COLO668 (cell line): ENCODE measurements around the gene OAS3.

Experiments
- DNase-seq: peaks from one replicate; lab custom pipeline; 2025; ENCODE audit not compliant: unreplicated experiment; lab: John Stamatoyannopoulos, UW

The OAS3 gene

DNA sequence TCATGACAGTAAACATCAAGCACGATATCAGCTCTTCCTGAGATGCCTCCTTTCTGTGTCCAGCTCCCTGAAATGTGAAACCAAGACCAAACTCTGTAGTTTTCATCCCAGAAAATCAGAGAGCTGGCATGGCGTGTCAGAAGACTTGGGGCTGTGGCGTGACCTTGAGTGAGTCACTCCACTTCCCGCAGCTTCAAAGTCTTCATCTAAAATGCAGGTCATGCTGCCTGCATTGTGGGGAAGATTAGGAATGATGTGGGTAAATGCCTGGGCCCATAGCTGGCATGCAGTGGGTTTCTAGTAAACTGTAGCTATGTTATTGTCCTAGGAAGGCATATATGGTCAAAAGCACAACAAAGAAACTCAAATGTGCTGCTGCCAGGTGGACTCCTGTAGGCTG lies 68.9 kb downstream of the OAS3 start:
- no peak for DNase-seq

DNA sequence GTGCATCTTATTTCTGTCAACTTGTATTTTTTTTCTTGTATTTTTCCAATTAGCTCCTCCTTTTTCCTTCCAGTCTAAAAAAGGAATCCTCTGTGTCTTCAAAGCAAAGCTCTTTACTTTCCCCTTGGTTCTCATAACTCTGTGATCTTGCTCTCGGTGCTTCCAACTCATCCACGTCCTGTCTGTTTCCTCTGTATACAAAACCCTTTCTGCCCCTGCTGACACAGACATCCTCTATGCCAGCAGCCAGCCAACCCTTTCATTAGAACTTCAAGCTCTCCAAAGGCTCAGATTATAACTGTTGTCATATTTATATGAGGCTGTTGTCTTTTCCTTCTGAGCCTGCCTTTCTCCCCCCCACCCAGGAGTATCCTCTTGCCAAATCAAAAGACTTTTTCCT lies 72.4 kb downstream of the OAS3 start:
- no peak for DNase-seq

DNA sequence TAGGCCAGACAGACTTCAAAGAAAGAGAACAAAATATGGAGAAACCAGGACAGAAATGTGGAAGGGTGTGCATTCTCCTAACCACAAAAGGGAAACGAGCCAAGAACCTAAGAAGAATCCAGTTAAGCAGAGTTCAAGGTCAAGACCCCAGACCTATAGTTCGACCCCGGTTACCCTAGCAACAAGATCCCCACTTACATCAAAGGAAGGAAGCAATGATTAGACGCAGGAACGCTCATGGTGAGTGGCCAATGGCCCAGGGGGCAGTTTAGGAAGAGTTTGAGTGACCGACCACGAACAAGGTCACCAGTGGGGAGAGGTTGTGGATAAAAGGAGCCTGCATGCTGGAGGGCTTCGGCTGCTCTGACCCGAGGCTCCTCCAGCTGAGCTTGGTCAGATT lies 76.3 kb downstream of the OAS3 start:
- no peak for DNase-seq

DNA sequence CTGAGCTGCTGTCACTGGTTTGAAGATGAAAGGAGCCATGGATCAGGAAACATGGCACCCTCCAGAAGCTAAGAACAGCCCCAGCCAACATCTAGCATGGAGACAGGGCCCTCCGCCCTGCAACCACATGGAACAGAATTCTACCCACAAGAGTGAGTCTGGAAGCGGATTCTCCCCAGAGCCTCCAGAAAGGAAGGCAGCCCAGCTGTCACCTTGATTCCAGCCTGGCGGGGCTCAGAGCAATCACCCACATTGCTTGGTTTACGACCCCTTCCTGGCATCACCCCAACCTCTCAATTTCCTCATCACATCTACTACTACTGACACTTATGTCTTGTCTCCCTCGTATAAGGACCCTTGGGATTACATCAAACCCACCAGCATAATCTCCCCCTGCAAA lies 78.5 kb downstream of the OAS3 start:
- no peak for DNase-seq

DNA sequence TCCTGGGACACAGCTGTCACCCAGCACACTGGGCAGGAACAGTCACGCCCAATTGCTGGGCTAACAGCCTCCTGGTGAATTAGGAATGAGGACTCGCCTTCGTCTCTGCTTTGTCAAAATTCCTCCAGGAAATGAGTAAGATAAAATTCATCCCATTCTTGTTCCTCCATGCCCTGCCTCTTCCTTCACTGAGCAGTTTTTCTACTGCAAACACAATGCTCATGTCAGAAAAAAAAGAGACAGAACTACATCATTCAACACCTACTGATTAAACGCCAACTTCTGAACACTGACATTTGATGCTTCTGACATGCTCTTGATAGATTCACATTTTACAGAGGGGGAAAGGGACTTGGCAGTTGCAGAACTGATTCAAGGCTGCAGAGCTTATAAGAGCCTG lies 80.8 kb downstream of the OAS3 start:
- DNase-seq, result no peak

DNA sequence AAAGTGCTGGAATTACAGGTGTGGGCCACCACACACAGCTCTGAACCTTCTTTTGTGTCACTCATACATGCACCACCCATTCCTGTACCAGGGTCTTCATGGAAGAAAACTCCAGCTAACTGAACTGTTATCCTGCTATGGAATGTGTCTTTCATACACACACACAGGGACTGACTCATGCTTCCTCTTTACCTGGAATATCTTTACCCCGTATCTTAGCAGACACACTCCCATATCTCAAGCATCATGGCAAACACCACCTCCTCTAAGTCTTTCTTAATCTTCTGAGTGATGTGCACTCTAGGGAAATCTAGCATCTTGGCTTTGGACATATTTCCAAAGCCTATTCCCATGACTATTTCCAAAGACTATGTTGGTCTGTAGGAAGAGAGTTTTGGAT lies 83.2 kb downstream of the OAS3 start:
- DNase-seq, result no peak
